ENCODE data around the gene ARHGEF12.

- TF ChIP-seq CTCF (IDR thresholded peaks at IDR 0.05; ENCODE audit: low read depth, low read length) (no peak), EZH2phosphoT487 (IDR thresholded peaks at IDR 0.05; ENCODE audit: low read depth) (no peak)
Observed at GRCh38 chr11:120505801-120506425, 169.7 kb downstream of the ARHGEF12 start.

All from OCI-LY3 (cell line).